Measurements from ENCODE around the gene HOMER2.

DNA sequence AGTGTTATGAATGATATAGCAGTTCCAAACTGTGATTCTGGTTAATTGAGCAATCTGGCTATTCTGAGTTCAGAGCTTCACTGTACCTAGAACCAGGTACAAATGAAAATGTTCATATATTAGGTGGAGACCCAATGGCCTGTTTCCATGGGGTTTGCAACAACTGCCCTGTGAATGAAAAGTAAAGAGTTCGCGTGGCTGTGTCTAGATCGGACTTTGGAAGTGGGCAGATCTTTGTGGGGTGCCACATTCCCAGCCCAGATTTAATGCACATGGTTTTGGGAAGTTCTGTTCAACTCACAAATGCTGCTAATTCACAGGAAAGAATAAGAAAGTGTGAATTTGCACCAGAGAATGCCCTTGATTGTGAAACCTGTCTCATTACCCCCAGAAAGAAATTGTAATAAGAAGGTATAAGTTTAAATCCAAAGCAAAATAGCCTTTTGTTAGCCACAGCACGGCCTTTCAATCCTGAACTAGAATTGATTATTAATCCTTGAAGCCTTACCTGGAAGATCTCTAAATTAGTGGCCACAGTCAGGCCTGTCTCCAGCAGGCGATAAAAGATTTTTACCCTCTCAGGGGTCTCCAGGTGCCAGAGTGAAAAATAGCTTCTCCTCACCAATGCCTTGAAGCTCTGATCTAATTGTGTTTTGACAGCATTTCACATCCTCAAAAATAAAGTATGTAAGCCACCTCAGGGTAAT is 120.5 kb downstream of the HOMER2 start:
- TF ChIP-seq, protein P1, sequence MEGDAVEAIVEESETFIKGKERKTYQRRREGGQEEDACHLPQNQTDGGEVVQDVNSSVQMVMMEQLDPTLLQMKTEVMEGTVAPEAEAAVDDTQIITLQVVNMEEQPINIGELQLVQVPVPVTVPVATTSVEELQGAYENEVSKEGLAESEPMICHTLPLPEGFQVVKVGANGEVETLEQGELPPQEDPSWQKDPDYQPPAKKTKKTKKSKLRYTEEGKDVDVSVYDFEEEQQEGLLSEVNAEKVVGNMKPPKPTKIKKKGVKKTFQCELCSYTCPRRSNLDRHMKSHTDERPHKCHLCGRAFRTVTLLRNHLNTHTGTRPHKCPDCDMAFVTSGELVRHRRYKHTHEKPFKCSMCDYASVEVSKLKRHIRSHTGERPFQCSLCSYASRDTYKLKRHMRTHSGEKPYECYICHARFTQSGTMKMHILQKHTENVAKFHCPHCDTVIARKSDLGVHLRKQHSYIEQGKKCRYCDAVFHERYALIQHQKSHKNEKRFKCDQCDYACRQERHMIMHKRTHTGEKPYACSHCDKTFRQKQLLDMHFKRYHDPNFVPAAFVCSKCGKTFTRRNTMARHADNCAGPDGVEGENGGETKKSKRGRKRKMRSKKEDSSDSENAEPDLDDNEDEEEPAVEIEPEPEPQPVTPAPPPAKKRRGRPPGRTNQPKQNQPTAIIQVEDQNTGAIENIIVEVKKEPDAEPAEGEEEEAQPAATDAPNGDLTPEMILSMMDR (IDR thresholded peaks at IDR 0.05; ENCODE audit: insufficient read depth, low read depth, low read length), result no peak
- TF ChIP-seq EZH2 (IDR thresholded peaks at IDR 0.05; ENCODE audit: insufficient read depth, low read length), result no peak
